ENCODE measurements around the gene TNPO2. TPM values are rescaled to one million over a fixed set of nuclear protein-coding genes. Genes with fewer than 3 reads are reported as not detected.

TNPO2 gene
- total and polyA plus RNA-seq, 2 experiments from 2014 or later = 37.1 to 83.0 TPM

DNA sequence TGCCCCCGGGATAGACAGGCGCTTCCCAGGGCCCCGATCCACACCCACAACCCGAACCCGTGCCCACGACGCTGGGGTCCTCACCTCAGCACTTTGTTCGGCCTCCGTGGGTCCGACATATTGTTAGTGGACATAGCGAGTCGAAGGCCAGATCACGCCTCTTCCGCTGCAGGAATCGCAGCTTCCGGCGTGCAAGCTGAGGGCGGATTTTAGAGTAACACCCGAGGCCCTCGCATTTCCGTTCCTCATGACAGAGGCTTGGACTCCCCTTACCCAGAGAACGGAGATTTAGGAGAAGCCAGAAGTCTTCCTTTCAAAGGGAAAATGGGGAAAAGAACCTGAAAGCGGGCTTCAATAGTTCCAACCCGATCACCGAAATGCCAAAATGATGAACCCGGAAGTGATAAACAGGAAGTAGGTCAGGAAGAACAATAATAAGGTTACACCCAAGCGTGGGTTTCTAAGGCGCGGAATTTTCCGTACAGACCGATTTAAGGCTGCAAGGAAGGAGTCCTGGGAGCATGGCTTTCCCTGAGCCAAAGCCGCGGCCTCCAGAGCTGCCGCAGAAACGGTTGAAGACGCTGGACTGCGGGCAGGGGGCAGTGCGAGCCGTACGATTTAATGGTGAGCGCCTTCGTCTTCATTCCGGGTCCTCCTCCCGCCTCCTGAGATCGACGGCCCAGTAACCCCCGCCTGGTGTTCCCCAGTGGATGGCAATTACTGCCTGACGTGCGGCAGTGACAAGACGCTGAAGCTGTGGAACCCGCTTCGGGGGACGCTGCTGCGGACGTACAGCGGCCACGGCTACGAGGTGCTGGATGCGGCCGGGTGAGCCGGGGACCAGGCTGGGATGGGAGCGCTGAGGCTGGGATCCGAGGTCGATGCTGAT is 54.2 kb downstream of the TNPO2 start:
- Histone ChIP-seq H3K27me3 (ENCODE audit: insufficient read depth) (no peaks in the 10 kb centered on the region), H2AFZ (peak overlapping the region; percentile 96), H3K4me2 (peak overlapping the region; percentile 96), H3K9me2 (ENCODE audit: insufficient read depth) (no peaks in the 10 kb centered on the region), H3K4me3 (peak overlapping the region; percentile 98), H4K20me1 (replicated peaks; ENCODE audit: insufficient read depth) (0 out of 2 replicates have a peak, but pooled peaks cover 3% of the 10 kb centered on the region), H3K27ac (ENCODE audit: low read depth) (peak overlapping the region; percentile 99), H3K4me1 (ENCODE audit: insufficient read depth) (peaks cover 17% of the 10 kb centered on the region), H3K36me3 (ENCODE audit: insufficient read depth) (peaks cover 10% of the 10 kb centered on the region; the same call in 1 of the 2 replicates), H3K79me2 (replicated peaks; ENCODE audit: insufficient read depth) (peaks cover 29% of the 10 kb centered on the region), H3F3A (replicated peaks; ENCODE audit: low read depth) (peaks cover 31% of the 10 kb centered on the region)
- TF ChIP-seq POLR2AphosphoS5 (IDR thresholded peaks at IDR 0.05; ENCODE audit: low read depth) = peak; percentile 84
- TF ChIP-seq, protein P1, sequence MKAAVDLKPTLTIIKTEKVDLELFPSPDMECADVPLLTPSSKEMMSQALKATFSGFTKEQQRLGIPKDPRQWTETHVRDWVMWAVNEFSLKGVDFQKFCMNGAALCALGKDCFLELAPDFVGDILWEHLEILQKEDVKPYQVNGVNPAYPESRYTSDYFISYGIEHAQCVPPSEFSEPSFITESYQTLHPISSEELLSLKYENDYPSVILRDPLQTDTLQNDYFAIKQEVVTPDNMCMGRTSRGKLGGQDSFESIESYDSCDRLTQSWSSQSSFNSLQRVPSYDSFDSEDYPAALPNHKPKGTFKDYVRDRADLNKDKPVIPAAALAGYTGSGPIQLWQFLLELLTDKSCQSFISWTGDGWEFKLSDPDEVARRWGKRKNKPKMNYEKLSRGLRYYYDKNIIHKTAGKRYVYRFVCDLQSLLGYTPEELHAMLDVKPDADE (IDR thresholded peaks at IDR 0.05) = peak; percentile 56
- peak; percentile 75 for TF ChIP-seq CREB1 (CRISPR knock-in tag; IDR thresholded peaks at IDR 0.05; ENCODE audit: low read depth)
- no peak for TF ChIP-seq EZH2 (IDR thresholded peaks at IDR 0.05; ENCODE audit: low read depth, unreplicated experiment)
- H3K27me3 Mint-ChIP-seq (ENCODE audit: insufficient read depth, low read depth, poor library complexity) = peaks cover 36% of the 10 kb centered on the region
- peaks cover 28% of the 10 kb centered on the region for H3K36me3 Mint-ChIP-seq (ENCODE audit: low read depth)
- ATAC-seq = peak; percentile 11
- no peaks in the 10 kb centered on the region; the same call in 2 of the 3 replicates for H3K9me3 Mint-ChIP-seq
- peak overlapping the region; percentile 99 for H3K27ac Mint-ChIP-seq
- DNase-seq (ENCODE audit: low spot score) = peak; percentile 85
- peaks cover 25% of the 10 kb centered on the region for H3K4me1 Mint-ChIP-seq
- H3K4me3 Mint-ChIP-seq = peak overlapping the region; percentile 97

DNA sequence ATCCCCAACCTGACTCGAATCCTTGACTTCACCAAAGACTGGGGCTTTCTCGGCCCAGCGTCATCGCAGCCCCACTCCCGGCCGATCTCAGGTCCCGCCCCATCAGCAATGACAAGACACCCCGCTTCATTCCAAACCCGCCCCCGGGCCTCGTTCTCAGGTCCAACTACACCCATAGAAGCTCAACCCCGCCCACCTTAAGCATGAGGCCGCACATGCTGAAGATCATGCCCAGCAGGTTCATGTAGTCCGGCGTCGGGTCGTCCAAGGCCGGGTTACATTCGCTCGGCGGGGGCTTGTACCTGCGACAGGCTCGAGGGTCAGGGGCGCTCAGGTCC is 54.8 kb downstream of the TNPO2 start:
- Histone ChIP-seq H3K27ac (ENCODE audit: low read depth) (peak overlapping the region; percentile 99), H3K4me3 (peak overlapping the region; percentile 98), H3K4me1 (ENCODE audit: insufficient read depth) (peaks cover 17% of the 10 kb centered on the region), H4K20me1 (replicated peaks; ENCODE audit: insufficient read depth) (0 out of 2 replicates have a peak, but pooled peaks cover 3% of the 10 kb centered on the region), H2AFZ (peak overlapping the region; percentile 96), H3K27me3 (ENCODE audit: insufficient read depth) (no peaks in the 10 kb centered on the region), H3F3A (replicated peaks; ENCODE audit: low read depth) (peaks cover 29% of the 10 kb centered on the region), H3K79me2 (replicated peaks; ENCODE audit: insufficient read depth) (peaks cover 29% of the 10 kb centered on the region), H3K36me3 (ENCODE audit: insufficient read depth) (peaks cover 4% of the 10 kb centered on the region; the same call in 1 of the 2 replicates), H3K9me2 (ENCODE audit: insufficient read depth) (no peaks in the 10 kb centered on the region), H3K4me2 (peak overlapping the region; percentile 96)
- DNase-seq (ENCODE audit: low spot score) (peak; percentile 74), ATAC-seq (no peak; the same call in 2 of the 3 replicates)
- Mint-ChIP-seq H3K27ac (peak overlapping the region; percentile 99), H3K9me3 (no peaks in the 10 kb centered on the region; the same call in 2 of the 3 replicates), H3K4me1 (peaks cover 29% of the 10 kb centered on the region), H3K36me3 (ENCODE audit: low read depth) (peaks cover 21% of the 10 kb centered on the region), H3K27me3 (ENCODE audit: insufficient read depth, low read depth, poor library complexity) (peaks cover 34% of the 10 kb centered on the region), H3K4me3 (peak overlapping the region; percentile 97)
- TF ChIP-seq, protein P1 (IDR thresholded peaks at IDR 0.05) = no peak
- TF ChIP-seq EZH2 (IDR thresholded peaks at IDR 0.05; ENCODE audit: low read depth, unreplicated experiment) (no peak), JUNB (IDR thresholded peaks at IDR 0.05; ENCODE audit: unreplicated experiment) (no peak), REST (IDR thresholded peaks at IDR 0.05; ENCODE audit: unreplicated experiment) (no peak), STAT1 (IDR thresholded peaks at IDR 0.05; ENCODE audit: unreplicated experiment) (no peak), ZNF331 (CRISPR knock-in tag; IDR thresholded peaks at IDR 0.05; ENCODE audit: low read depth) (no peak)

Measured in GM23338 (cell line).